Fibroblast of peridontal ligament (primary cell): ENCODE data around the gene CREB5.

ENCODE experiments used
- DNase-seq: peaks from one replicate; pipeline ENCODE4 v3.0.0-alpha.2; 2010; ENCODE audit errors: extremely low read depth

CREB5 gene

DNA sequence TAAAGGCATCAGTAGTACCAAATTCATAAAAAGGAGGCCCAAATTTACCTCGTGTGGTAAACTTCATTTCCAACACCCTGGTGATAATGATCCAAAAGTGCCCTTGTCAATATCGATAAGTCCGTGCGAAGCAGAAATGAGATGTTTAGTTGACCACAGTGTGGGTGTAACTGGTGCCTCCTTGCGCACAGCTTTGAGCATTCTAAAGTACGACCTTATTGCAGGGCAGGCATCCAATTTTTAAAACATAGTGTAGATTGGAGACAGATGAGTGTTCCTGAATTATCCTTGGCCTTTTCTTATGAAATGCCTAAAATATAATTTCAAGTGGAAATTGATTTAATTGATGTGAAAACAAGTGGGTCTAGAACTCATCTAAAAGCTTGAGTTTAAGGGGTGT lies 297.4 kb downstream of the CREB5 start:
- no peak for DNase-seq

DNA sequence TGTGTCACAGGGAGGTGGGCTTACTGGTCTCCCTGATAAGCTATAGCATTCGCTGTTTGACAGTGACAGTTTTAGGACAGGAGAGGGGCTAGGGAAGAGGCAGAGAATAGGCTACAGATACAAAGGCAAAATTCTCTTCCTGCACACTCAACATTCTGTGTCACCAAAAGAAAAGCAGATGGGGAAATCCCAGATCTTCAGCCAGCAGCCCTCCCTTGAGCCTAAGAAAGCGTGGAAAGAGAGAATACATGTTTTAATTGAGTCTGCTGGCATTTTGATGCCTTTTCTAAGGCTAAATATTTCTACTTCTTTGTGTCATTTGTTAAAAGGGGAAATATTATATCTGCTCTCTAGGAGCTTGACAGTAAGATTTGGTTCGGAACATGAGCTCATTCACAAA lies 298.8 kb downstream of the CREB5 start:
- no peak for DNase-seq

DNA sequence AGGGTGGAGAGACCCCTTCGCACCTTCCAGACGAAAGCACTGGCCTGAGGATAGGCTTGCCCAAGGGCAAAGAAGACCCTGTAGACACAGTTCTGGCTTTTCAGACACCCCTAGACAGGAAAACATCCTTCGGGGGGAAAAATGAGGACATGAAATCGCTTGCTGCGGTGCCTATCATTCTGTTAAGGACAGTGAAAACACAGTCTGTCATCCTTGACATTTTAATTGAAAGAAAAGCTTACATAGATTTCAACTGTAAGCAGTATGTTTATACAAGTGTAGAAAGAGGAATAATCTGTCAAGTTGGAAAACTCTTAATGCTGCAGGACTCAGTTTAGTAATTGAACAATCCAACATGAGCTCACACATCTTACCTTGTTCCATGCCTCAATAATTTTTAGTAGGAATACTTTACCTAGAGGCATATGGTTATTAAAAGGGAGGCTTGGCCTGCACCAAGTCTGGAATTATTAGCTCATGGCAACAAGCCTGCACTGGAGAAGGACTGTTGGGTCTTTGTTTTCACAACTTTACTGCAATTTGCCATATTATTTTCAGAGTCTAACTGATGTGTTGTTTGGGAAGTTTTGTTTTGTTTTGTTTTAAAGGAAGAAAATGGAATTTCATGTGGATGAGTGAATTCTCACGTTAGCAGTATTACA lies 302.3 kb downstream of the CREB5 start:
- DNase-seq = no peak

DNA sequence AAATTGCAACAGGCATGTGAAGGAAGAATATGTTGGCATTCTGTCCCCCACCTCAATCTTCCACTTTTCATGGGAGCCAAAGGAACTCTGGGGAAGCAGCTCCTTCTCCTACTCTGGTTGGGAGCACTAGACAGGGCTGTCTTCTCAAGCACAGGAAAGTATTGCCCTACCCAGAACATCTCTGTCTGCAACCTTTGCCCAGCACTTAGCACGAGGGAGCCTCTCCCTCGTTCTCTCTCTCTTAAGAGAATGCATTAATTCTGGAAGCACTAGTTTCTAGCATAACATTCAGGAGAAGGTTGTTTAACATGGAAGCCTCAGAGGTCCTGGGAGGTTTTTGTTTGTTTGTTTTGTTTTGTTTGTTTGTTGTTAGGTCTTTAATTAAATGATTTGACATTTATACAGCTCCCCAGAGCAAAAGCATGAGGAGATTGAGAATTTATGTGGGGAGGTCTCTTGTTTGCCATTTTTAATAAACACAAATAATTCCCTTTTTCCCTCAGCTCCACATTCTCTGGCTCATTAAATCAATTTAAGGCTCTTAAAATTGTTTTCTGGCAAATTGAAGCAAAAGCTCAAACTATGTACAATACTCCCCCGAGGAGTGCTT lies 305.2 kb downstream of the CREB5 start:
- no peak for DNase-seq

DNA sequence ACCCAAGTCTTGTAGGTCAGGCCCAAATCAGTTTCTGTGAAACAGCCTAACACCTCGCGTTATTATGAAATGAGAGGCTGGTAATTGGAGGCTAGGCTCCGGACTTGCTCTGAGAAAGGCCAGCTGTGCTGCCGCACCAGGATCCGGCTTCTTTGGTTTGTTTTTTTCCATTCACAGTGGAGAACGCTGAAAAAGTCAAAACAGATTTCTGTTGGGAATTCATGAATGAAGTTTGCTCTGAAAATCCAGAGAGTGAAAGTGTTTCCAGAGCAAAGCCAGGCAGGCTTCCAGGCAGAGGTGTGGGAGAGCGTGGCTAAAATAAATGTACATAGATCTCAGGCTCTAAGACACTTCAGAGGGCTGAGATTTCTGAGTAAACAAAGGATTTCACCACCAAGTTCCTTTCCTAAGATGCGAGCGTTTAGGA lies 305.8 kb downstream of the CREB5 start:
- no peak for DNase-seq

DNA sequence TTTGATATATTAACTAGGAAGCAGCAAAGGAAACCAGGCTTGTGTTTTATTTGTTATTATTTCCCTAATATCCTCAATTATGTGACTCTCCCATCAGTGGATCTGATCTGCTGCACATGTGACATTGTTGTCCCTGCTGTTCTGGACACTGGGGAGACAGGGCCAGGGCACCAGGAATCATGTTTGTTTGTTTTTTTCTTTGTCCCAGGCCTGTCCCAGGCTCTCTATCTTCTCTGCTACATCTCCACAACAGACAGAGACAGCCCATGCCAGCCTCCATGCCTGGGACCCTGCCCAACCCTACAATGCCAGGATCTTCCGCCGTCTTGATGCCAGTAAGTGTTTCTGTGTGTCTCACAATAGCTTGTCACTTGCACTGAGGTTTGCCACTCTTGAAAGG lies 306.2 kb downstream of the CREB5 start:
- DNase-seq = no peak

DNA sequence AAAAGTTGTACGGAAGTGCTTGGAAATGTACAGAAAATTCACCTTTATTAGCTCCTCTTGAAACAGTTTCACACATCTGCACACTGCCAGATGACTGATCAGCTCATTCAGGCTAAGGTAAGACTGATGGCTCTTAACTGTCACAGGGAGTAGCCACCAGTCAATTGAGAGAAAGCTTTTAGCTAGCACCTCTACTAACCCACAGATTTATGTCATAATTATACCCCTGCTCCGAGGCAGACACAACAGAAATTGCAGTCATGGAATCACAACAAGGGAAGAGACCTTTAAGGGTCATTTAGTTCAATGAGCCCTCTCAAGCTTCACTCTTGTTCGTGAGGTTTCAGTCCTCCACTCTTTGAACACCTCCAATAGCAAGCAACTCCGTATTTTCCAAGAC lies 310.4 kb downstream of the CREB5 start:
- DNase-seq = no peak

DNA sequence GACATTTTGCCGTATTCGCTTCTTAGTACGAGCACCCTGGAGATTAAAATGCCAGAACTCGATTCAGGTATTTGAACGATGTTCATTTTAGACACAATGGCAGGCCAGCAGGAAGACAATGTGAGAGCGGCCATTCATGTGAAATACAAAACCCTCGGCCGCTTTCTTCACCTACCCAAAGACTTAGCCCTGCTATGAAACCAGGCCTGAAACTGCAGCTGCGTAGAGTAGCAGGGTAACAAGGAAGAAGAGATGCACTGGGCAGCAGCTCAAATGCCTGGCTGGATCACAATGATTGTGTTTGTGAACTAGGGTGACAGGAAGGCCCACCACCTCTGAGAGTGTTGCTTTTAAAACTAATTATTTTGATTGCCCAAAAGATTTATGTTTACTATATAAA lies 311.0 kb downstream of the CREB5 start:
- no peak for DNase-seq

DNA sequence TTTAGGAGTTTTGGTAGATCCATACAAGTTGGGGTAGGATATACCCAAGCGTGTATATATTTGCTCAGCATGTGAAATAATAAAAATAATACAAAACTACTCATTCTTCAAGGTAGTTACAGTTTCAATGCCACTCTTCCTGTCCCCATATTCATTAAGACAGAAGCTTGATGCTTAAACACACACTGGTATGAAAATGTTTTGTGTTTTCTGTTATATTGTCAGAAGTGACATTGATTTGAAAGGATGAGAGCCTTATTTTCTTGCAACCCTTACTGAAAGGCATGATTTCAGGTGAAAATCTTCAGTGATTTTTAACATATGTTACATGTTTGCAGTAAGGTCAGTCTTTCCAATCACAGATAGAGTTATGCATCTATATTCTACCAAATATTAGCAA lies 312.2 kb downstream of the CREB5 start:
- no peak for DNase-seq

DNA sequence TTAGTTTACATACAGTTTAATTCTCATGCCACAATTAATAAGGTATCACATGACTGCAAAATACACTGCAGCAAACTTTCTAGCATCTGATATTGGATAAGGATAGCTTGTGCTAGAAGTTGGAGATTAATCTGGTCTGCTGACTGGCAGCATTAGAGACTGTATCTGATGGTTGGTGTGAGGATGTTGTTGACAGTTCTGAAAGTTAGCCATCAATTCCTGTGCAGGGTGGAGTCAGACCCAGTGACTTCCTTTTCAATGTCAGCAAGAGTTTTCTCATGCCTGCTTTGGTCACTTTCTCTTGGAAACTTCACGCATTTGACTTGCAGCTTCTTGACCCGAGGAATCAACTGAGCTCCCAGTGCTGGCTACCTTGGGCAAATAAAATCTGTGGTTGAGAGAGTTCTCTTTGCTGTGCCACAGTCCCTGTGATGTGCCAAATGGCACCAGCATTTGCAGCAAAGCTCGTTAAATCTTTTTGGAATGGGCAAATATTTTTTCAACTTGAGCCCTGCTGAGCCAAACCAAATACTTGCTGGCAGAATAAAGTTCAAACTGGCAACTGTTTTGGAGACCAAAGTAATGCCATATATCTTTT lies 312.8 kb downstream of the CREB5 start:
- DNase-seq = no peak

DNA sequence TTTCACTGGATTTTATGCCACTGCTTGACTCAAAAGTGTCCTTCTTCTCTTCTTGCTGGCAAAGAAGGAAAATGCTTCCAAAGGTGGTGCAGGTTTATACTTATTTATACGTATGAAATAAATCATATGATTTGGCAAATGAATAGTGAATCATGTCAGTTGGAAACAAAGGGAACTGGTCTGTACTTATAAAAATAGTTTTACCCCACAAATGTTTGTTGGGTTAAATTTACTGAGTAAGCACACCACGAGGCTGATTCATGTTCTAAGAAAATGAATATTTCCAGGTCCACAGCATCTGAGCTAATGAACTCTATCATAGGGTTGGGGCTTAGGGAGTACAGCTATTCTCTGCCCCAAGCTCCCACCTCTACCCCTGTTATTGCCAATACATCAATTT lies 313.6 kb downstream of the CREB5 start:
- no peak for DNase-seq

DNA sequence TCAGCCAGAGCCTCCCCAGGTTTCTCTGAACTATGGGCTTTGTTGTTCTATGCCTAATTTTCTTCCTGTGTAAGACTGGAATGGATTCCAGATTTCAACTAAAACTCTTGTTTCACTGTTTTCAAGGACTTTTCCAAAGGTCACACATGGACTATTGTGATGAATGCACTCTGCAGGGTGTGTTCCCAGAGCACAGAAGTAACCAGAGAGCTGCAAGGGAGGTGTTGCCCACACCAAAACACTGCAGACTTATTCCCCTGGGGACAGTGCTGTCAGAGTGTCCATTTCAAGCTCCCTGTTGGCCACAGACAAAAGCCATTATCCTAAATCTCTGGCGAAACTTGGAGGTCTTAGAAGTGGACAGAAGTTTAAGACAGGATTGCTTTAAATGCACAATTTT lies 314.2 kb downstream of the CREB5 start:
- DNase-seq = no peak

DNA sequence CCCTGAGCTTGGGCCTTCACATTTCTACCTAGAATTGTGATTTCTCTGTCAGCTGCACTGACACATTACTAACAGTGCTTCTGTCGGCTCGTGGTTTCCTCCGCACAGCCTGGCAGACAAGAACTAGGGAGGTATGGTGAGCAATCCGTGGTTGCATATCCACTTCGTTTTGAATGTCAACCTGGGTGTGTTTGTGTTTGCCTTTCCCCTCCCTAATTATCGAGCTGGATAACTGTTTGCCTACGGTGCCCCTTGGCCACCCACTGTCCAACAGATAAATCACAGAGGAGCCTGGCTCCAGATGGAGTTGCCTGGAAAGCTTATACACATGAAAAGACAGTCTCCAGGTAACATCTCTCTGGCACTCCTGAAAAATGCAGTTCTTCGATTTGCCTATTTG lies 317.0 kb downstream of the CREB5 start:
- no peak for DNase-seq

DNA sequence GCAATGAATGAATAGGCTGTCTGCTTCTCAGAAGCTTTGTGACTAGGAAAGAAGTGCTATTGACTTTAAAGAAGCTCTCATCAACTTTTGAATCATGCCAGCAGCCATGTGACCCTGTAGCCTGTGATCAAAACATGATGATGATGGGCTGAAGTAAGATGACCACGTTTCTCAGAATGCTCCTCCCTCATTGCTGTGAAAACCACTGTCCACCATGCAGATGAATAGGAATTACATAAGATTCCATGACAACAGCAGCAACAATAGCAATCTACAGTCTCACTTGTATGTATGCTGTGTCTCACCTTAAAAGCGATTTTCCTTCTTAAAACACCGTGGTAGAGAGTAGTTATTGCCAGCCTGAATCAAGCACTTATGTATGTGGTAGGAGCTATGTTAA lies 317.4 kb downstream of the CREB5 start:
- DNase-seq = no peak

DNA sequence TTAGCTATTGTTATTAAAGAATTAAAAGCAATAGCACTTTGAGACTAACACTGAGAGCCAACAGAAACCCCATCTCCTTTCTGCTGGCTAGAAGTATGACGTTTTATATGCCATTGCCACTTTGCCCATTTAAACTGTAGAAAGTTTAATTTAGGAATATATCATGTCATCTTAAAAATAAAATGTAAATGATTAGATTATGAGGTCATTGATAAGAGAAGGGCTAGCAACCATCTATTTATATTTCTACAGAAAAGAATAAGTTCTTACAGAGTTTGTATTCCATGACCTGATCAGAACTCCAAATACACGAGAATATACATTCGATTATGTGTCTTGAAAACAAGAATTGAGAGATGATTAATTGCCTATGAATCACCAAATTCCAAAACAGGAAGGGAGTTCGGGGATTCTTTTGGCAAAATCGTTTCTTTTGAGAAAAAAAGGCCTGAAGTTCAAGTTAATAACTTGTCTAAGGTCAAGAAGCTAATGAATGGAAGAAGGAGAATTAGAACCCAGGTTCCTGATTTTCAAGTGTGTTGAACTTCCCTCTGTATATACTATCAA lies 318.9 kb downstream of the CREB5 start:
- no peak for DNase-seq

DNA sequence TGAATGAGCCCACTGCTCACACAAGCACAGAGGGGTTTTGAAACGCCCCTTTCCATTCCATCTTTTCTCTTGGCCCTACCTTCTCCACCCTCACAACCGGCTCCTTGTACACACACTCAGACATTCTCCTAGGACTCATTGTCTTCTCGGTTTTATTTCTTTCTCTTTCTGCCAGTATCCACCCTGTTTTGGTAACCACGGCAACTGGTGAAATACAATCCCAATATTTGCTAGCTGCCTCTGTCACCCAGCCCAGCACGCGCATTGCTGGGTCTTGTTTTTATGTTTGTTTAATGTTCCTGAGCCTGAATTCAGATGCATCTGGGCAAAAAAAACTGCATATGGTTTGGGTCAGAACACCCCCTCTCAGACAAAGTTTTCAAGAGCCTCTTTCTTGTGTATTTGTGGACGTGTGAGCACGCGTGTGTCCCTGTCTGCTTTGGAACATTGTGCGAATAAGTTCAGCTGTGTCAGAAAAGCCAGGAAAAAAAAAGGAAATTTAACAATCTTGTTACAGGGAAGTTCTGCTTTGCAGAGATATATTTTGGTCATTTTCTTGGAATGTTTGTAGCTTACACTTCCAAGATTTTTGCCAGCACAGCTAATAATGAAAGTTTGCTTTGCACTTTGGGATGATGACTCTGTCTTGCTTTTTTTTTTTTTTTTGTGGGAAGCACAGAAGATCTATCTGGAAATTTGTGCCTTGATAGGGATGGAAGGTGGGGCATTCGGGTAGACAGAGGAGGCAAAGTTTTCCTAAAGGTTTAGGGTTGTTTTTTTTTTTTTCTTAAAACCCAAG lies 320.0 kb downstream of the CREB5 start:
- DNase-seq = no peak

DNA sequence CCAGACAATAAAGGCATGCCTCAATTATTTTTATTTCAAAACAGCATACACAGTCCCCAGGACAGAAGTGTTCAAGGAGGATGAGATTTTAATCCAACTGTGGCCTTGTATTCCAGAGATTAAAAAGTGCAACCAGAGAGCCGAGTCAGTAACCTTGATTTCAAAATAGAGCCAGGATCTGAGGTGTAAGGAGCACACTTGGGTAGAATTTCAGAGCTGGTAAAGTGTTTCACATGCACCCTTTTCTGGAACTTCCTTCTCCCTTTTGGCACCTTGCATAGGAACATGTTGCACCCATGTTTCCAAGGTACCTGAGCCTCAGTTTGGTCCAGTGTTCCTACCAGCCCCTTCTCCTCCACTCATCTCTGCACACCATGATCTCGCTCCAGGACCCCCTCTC lies 320.7 kb downstream of the CREB5 start:
- no peak for DNase-seq

DNA sequence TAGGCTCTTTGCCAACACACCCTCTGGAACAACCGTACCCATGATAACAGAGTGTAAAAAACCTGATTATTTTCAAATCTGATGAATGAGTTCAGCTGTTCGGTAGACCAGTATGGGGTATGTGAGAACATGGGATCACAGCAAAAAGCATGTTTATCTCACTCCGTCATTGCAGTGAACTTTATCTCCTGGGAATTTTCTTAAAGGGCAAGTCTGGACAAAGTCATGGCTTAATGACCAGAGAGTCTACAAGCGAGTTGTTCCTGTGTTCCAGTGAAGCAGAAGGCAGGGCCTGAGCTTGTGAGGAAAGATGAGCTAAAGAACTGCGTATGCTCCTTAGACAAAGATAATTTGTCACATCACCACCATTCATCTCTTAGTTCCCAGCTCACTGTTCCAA lies 326.1 kb downstream of the CREB5 start:
- DNase-seq = no peak

DNA sequence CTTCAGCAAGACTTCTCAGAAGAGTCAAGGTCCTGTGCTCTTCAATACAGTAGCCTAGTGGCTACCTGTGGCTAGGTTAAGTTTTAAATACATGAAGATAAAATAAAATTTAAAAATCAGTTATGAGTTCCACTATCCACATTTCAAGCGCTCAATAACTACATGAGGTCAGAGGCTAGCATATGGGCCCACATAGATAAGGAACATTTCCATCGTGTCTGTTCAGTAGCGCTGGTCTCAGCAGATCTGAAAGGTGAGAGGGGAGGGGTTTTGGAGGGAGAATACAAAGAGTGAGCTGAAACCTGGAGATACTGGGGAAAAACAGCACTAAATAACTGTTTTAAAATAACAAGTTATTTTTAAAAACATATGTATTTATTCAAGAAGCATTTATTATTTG lies 326.8 kb downstream of the CREB5 start:
- no peak for DNase-seq

DNA sequence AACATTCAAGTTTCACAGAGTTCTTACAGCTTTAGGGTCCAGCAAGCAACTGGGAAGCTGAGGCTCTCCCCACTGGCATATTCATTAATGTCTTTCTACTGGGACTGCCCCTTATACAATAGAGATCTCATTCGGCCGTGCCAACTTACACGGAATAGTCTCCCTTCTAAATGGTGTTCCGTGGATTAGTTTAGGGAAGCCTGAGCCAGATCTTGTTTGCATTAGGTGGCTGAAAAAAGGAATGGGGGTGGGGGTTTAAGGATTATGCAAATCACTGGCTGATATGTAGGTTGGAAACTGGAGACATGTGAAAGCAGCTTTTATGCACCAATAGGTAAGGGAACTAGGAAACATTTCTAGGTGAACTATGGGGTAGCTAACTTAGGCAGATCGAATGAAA lies 327.5 kb downstream of the CREB5 start:
- no peak for DNase-seq

DNA sequence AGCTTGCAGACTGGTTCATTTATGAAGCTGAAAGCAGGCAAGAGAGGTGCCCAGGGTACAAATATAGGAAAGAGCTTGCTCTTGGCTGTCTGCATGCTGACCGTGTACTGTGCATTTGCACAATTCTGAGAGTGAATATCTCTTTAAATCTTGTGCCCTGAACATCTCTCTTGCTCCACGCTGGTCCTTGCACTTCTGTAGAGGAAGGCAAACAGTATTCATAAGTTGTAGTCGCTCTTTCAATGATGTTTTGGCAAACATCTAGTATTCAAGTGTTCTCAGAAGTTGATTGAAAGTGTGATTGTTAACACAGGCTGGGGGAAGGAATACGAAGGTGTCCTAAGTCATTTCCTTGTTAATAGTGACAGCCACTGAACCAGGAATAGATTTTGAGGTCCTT lies 332.6 kb downstream of the CREB5 start:
- DNase-seq = no peak

DNA sequence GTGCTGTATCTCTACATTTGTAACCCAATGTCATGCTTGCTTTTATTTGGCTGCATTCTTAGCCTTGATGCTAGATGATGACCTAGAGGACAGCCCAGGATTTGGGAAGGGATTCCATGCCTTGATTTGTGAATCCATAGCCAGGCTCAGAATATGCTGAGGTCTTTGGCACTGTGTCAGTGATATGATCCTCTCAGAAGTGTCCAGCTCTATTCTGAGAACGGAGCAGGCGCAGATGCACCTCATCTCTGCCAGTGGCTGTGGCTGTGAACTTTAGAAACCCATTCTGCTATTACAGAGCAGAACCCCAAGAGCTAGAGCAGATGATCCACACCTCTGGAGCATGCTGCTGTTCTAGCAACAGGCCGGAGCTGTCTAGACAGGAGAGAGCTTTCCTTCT lies 333.0 kb downstream of the CREB5 start:
- no peak for DNase-seq

DNA sequence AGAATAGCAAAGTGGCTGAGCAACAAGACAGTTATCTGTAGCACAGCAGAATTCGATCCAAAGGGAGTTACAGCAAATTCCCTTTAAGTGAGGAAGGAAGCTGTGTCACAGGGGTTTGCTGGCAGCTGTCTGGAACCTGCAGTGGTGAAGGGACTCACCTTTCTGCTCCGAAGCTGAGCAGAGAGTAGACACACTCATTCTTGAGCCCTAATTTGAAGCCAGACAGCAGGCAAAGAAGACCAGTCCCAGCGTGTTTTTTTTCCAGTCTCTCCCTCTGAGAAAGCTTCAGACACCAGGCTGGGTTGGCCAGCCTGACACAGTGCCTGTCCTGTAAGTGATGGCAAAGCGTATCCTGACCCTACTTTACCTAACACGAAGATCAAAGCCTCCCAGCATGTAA lies 335.1 kb downstream of the CREB5 start:
- no peak for DNase-seq
